Fibroblast of lung (primary cell): Measurements from ENCODE around the gene LMOD2. TPM values are rescaled to one million over a fixed set of nuclear protein-coding genes. Genes with fewer than 3 reads are reported as not detected.

Source experiments
- DNase-seq, 2 donors: peaks; one replicate each; pipeline versions ENCODE4 v3.0.0 to v3.0.0-alpha.2; 2010; ENCODE audit warnings: low read depth in 2 of 2
- H2AFZ ChIP-seq: 2 replicates; pipeline ENCODE4 v1.5.1; 2012; ENCODE audit warnings: low read length, control low read depth, inconsistent platforms
- H3K27ac ChIP-seq: 2 replicates; pipeline ENCODE4 v1.5.1; 2011; ENCODE audit warnings: low read length, control low read depth; ENCODE audit not compliant: insufficient read depth
- H3K27me3 ChIP-seq: 2 replicates; pipeline ENCODE4 v1.5.1; 2011; ENCODE audit warnings: mild to moderate bottlenecking, low read length; ENCODE audit not compliant: control insufficient read depth, insufficient read depth
- H3K36me3 ChIP-seq: 2 replicates; pipeline ENCODE4 v1.5.1; 2011; ENCODE audit warnings: low read length; ENCODE audit not compliant: control insufficient read depth, insufficient read depth
- H3K4me1 ChIP-seq: 2 replicates; pipeline ENCODE4 v1.5.1; 2011; ENCODE audit warnings: low read length; ENCODE audit not compliant: control insufficient read depth, insufficient read depth; ENCODE audit errors: extremely low read depth
- H3K4me2 ChIP-seq: 2 replicates; pipeline ENCODE4 v1.5.1; 2011; ENCODE audit warnings: low read length, control low read depth; ENCODE audit not compliant: insufficient read depth; ENCODE audit errors: extremely low read depth
- H3K4me3 ChIP-seq, 4 experiments: fragments of 200-600 bp in 1 of 4; sonication (generic) in 1 of 4; replicated peaks in 1 of 4; 2 replicates each; pipeline ENCODE4 v1.5.1; 2011 to 2016; ENCODE audit warnings: low read length in 4 of 4, low read depth in 3 of 4, mild to moderate bottlenecking in 3 of 4, control low read depth in 2 of 4, inconsistent platforms in 1 of 4, mixed read lengths in 1 of 4; ENCODE audit not compliant: insufficient read depth in 1 of 4; ENCODE audit errors: control extremely low read depth in 1 of 4
- H3K79me2 ChIP-seq: 2 replicates; pipeline ENCODE4 v1.5.1; 2012; ENCODE audit warnings: mild to moderate bottlenecking, low read length, inconsistent platforms; ENCODE audit not compliant: control insufficient read depth, insufficient read depth
- H3K9ac ChIP-seq: 2 replicates; pipeline ENCODE4 v1.5.1; 2011; ENCODE audit warnings: mild to moderate bottlenecking, low read length, control low read depth; ENCODE audit not compliant: insufficient read depth
- H3K9me3 ChIP-seq: 2 replicates; pipeline ENCODE4 v1.5.1; 2012; ENCODE audit warnings: low read depth, low read length; ENCODE audit not compliant: control insufficient read depth, insufficient read depth
- H4K20me1 ChIP-seq: 2 replicates; pipeline ENCODE4 v1.5.1; 2011; ENCODE audit warnings: low read length; ENCODE audit not compliant: control insufficient read depth, insufficient read depth; ENCODE audit errors: extremely low read depth
- CTCF ChIP-seq, 2 donors: IDR thresholded peaks in 1 of 2; conservative IDR thresholded peaks in 1 of 2; 1 replicate in 1 of 2; 2 replicates in 1 of 2; pipeline ENCODE4 v1.5.1; 2011 to 2012; ENCODE audit warnings: low read length in 2 of 2, control low read depth in 1 of 2, inconsistent platforms in 1 of 2, low read depth in 1 of 2, mild to moderate bottlenecking in 1 of 2
- EZH2 ChIP-seq: IDR thresholded peaks from 2 replicates; pipeline ENCODE4 v1.5.1; 2012; ENCODE audit warnings: low read length, control low read depth, mild to moderate bottlenecking; ENCODE audit errors: missing control alignments
- polyA plus RNA-seq, 2 donors: library from polyadenylated mRNA; depleted of rRNA in 1 of 2; stranded (reverse) in 1 of 2; unstranded in 1 of 2; fragments of >200 nt; gene quantifications; 2 replicates each; pipeline ENCODE4 v1.2.1, GENCODE V29; 2011 to 2012; ENCODE audit warnings: missing spikeins in 1 of 2
- total RNA-seq: library from RNA; depleted of rRNA; stranded (reverse); fragments of >200 nt; gene quantifications from 2 replicates; pipeline ENCODE4 v1.2.1, GENCODE V29; 2014

The LMOD2 gene
- total and polyA plus RNA-seq, 2 donors (not counting 1 experiment from before 2014, with no cell fraction given), result not detected

DNA sequence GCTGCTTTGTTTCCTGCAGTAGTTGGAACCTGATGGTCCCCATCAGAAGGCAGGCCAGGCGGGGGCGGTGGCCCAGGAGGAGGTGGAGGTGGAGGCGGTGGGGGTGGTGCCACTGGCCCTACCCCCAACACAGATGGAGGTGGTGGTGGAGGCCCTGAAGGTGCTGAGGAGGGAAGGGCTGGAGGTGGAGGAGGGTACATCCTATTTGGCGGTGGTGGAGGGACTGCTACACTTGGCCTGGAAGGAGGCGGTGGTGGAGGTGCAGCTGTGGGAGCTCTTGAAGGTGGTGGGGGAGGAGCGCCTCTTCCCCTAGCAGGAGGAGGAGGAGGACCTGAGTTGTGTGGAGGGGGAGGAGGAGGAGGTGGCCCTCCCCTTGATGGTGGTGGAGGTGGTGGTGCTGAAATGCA lies 36.8 kb downstream of the LMOD2 start:
- Histone ChIP-seq H2AFZ (no peak overlapping the region), H3K36me3 (peaks cover 4% of the 10 kb centered on the region), H3K79me2 (no peaks in the 10 kb centered on the region), H3K27ac (no peak overlapping the region), H3K4me1 (no peaks in the 10 kb centered on the region), H3K4me2 (no peak overlapping the region), H3K27me3 (no peaks in the 10 kb centered on the region), H3K4me3 (no peak overlapping the region), H4K20me1 (no peaks in the 10 kb centered on the region), H3K9me3 (no peaks in the 10 kb centered on the region), H3K9ac (no peak overlapping the region)
- TF ChIP-seq EZH2, result no peak
- TF ChIP-seq CTCF (conservative IDR thresholded peaks at IDR 0.05 in 1 of 2, IDR thresholded peaks at IDR 0.05 in 1 of 2; ENCODE audit: low read depth in 1 of 2, low read length in 2 of 2), result no peak
- DNase-seq, result no peak

DNA sequence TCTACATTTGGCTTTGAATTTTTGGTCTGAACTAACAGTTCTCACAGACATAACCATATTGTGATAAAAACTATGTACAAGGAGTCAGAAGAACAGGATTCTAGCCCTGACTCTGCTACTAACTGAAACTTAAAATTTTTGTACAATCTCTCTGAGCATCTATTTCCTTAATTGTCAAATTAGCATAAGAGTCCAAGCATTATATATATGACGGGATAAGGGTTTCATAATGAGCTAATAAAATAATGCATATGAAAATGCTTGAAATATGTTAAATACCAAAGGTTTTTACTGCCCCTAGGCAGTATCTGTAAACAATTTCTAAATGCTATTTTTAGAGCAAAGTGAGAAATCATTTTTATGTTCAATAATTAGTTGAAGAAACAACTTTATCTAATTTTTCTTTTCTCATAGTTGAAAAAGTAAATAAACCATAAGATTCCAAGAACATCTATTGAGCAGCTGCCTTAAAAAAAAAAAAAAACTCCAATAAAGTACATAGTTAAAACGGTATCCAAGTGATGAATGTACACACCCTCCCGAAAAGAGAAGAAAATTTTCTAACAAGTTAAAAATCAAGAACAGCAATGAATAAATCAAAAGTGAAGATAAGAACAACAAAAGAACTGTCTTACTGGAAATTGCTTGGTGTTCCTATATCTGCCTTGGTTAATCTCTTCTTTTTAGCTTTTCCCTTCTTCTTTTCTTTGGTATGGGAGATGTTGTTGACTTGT lies 40.4 kb downstream of the LMOD2 start:
- H3K4me1 ChIP-seq, result no peaks in the 10 kb centered on the region
- no peak overlapping the region for H3K4me2 ChIP-seq
- no peaks in the 10 kb centered on the region for H3K27me3 ChIP-seq
- H3K4me3 ChIP-seq, result no peak overlapping the region
- H3K27ac ChIP-seq, result no peak overlapping the region
- H3K79me2 ChIP-seq, result no peaks in the 10 kb centered on the region
- TF ChIP-seq CTCF (conservative IDR thresholded peaks at IDR 0.05 in 1 of 2, IDR thresholded peaks at IDR 0.05 in 1 of 2; ENCODE audit: low read depth in 1 of 2, low read length in 2 of 2) (no peak), EZH2 (no peak)
- no peak overlapping the region for H3K9ac ChIP-seq
- peaks cover 4% of the 10 kb centered on the region for H3K36me3 ChIP-seq
- no peaks in the 10 kb centered on the region for H3K9me3 ChIP-seq
- DNase-seq, result no peak
- no peak overlapping the region for H2AFZ ChIP-seq
- H4K20me1 ChIP-seq, result no peaks in the 10 kb centered on the region

GRCh38 chr7:123705211-123705901 lies 49.7 kb downstream of the LMOD2 start:
- TF ChIP-seq CTCF (conservative IDR thresholded peaks at IDR 0.05 in 1 of 2, IDR thresholded peaks at IDR 0.05 in 1 of 2; ENCODE audit: low read depth in 1 of 2, low read length in 2 of 2), result no peak
- TF ChIP-seq EZH2, result no peak
- no peaks in the 10 kb centered on the region for H3K27me3 ChIP-seq
- DNase-seq, result no peak
- H2AFZ ChIP-seq, result no peak overlapping the region
- H3K4me1 ChIP-seq, result no peaks in the 10 kb centered on the region
- H3K4me3 ChIP-seq, result no peak overlapping the region
- H3K27ac ChIP-seq, result no peak overlapping the region
- H3K36me3 ChIP-seq, result peaks cover 4% of the 10 kb centered on the region
- no peak overlapping the region for H3K9ac ChIP-seq
- H3K9me3 ChIP-seq, result no peaks in the 10 kb centered on the region
- no peaks in the 10 kb centered on the region for H4K20me1 ChIP-seq
- H3K79me2 ChIP-seq, result peaks cover 2% of the 10 kb centered on the region
- no peak overlapping the region for H3K4me2 ChIP-seq
